ENCODE measurements around the gene DLGAP1.

Gene DLGAP1

DNA sequence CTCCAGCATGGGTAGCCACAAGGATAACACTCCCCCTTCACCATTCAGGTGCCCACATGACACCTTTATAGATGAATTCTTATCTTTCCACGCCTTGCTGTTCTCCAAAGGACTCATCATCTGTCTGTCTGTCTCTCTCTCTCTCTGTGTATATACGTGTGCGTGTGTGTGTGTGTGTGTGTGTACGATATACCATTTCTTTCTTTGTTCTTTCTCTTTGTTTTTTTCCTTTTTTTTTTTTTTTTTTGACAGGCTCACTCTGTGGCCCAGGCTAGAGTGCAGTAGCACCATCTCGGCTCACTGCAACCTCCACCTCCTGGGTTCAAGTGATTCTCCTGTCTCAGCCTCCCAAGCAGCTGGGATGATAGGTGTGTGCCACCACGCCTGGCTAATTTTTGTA is 98.2 kb downstream of the DLGAP1 start:
- TF ChIP-seq, protein P1, sequence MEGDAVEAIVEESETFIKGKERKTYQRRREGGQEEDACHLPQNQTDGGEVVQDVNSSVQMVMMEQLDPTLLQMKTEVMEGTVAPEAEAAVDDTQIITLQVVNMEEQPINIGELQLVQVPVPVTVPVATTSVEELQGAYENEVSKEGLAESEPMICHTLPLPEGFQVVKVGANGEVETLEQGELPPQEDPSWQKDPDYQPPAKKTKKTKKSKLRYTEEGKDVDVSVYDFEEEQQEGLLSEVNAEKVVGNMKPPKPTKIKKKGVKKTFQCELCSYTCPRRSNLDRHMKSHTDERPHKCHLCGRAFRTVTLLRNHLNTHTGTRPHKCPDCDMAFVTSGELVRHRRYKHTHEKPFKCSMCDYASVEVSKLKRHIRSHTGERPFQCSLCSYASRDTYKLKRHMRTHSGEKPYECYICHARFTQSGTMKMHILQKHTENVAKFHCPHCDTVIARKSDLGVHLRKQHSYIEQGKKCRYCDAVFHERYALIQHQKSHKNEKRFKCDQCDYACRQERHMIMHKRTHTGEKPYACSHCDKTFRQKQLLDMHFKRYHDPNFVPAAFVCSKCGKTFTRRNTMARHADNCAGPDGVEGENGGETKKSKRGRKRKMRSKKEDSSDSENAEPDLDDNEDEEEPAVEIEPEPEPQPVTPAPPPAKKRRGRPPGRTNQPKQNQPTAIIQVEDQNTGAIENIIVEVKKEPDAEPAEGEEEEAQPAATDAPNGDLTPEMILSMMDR (IDR thresholded peaks at IDR 0.05; ENCODE audit: low read depth, low read length): no peak
- Histone ChIP-seq H3K9me3 (no peaks in the 10 kb centered on the region), H3K36me3 (no peaks in the 10 kb centered on the region), H3K4me1 (no peaks in the 10 kb centered on the region), H3K4me3 (ENCODE audit: low read depth, low read length) (no peak overlapping the region), H3K27me3 (no peaks in the 10 kb centered on the region)
- DNase-seq: no peak

DNA sequence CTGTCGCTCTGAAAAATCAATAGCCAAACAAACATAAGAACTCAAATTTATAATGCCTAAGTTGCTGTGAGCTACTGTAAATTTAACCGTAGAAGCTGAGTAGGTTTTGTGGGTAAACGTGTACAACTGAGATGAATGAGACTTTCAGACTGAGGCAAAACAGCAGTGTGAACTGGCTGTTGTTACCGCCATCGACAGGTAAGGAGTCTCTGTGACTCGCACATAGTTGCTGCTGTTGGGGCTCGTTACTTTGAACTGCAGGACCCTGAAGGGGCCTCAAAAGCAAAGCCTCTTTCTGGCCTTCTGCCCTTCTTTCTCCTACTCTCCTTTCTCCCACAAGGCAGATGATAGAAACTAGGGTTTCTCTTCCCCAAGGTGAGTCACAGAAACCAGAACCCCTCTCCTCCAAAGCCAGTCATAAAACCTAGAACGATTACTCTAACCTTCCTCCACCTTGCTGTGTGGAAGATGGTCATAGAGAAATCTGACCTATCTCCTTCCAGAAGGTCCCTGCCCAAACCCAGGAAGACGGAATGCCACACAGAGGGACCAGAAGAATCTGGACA is 101.2 kb downstream of the DLGAP1 start:
- no peak for DNase-seq
- H3K9me3 ChIP-seq: no peaks in the 10 kb centered on the region
- TF ChIP-seq, protein P1 (IDR thresholded peaks at IDR 0.05; ENCODE audit: low read depth, low read length): no peak
- no peaks in the 10 kb centered on the region for H3K4me1 ChIP-seq
- H3K27me3 ChIP-seq: no peaks in the 10 kb centered on the region
- no peaks in the 10 kb centered on the region for H3K36me3 ChIP-seq
- H3K4me3 ChIP-seq (ENCODE audit: low read depth, low read length): no peak overlapping the region

DNA sequence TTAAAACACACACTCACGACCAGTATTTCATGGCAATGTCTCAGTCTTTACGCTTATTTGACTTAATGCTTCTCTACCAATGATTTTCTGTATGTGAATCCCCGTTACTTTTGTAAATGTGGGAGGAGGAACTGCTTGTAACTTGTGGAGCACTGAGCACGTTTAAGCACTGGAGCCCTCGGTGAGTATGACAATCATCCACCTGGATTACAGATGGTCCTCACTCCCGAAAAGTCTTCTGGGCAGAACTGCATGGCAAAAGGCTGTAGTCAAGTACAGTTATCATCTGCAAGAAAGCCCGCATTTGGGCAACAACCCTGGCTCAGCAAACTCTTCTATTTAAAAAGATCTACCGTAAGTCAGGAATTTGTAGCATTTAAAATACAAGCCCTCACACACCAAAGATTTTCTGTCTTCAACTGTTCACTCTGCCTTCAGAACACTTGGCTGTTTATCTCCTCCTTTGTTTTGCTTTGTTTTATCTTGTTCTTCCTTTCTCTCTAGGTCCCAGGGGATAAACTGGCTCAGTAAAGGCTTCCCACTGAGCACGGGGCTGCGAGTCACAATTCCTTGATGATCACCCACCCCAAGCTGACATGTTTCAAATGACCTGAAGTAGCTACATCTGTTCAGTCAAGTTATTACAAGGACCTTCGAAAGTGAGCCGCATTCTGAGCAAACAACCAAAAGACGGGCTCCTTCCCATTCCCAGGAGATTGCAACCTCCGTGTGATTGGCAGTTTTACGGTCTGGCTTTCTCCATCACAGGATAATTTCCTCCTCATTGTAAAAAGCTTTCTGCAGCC is 102.2 kb downstream of the DLGAP1 start:
- TF ChIP-seq, protein P1 (IDR thresholded peaks at IDR 0.05; ENCODE audit: low read depth, low read length): no peak
- no peak overlapping the region for H3K4me3 ChIP-seq (ENCODE audit: low read depth, low read length)
- H3K27me3 ChIP-seq: no peaks in the 10 kb centered on the region
- no peaks in the 10 kb centered on the region for H3K36me3 ChIP-seq
- no peaks in the 10 kb centered on the region for H3K9me3 ChIP-seq
- DNase-seq: no peak
- no peaks in the 10 kb centered on the region for H3K4me1 ChIP-seq

DNA sequence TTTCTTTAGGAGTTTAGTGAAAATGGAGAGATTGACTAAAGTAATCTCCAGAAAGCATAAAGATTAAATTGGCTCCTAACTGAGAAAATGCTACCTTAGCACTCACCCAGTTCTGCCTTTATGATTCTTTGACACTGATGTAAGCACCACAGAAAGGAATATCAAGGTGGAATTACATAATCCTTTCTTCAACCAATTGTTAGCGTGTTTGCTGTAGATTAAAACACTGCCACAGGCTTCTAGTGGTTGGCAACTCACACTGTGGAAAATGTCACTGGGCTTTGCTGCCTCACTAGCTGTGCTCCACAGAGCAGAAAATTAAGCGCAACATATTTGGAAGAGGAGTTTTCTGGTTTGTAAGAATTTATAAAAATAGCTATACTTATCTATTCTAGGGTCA is 104.1 kb downstream of the DLGAP1 start:
- Histone ChIP-seq H3K36me3 (no peaks in the 10 kb centered on the region), H3K4me1 (no peaks in the 10 kb centered on the region), H3K4me3 (ENCODE audit: low read depth, low read length) (no peak overlapping the region), H3K9me3 (no peaks in the 10 kb centered on the region), H3K27me3 (no peaks in the 10 kb centered on the region)
- TF ChIP-seq, protein P1 (IDR thresholded peaks at IDR 0.05; ENCODE audit: low read depth, low read length): no peak
- no peak for DNase-seq

DNA sequence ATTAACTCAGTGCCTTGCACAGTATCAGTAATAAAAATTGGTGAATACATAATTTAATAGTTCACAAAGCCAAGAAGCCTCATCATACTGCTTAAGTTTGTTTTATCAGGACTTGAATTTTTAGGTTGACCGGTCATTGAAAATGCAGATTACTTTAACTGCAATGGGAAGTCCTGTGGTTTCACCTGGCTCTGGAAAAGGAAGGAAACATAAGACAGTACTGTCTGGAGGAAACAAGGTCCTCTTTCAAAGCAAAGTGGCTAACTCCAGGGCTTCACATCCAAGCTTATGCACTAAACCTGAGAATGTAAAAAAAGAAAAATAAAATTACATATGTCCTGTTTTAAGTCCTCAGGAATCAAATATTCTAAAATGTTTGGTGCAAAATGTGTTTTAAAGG is 119.7 kb downstream of the DLGAP1 start:
- H3K36me3 ChIP-seq: no peaks in the 10 kb centered on the region
- TF ChIP-seq, protein P1 (IDR thresholded peaks at IDR 0.05; ENCODE audit: low read depth, low read length): no peak
- DNase-seq: no peak
- H3K27me3 ChIP-seq: no peaks in the 10 kb centered on the region
- H3K9me3 ChIP-seq: no peaks in the 10 kb centered on the region
- no peaks in the 10 kb centered on the region for H3K4me1 ChIP-seq
- no peak overlapping the region for H3K4me3 ChIP-seq (ENCODE audit: low read depth, low read length)

DNA sequence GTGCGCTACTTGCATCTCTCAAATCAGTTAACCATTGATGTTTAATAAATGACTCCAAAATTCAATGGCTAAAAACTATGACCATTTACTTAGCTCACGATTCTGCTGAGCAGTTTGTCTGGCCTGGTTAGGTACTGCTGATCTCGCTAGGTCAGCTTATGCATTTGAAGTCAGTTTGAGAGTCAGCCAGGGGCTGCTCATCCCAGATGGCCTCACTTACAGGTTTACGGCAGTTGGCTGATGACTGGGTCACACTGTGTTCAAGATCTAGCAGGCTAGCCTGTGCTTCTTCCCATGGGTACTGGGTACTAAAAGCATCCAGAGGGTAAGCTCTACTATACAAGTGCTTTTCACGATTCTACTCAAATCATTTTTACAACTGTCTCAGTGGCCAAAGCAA is 122.1 kb downstream of the DLGAP1 start:
- Histone ChIP-seq H3K4me1 (no peaks in the 10 kb centered on the region), H3K27me3 (no peaks in the 10 kb centered on the region), H3K9me3 (no peaks in the 10 kb centered on the region), H3K36me3 (no peaks in the 10 kb centered on the region), H3K4me3 (ENCODE audit: low read depth, low read length) (no peak overlapping the region)
- TF ChIP-seq, protein P1 (IDR thresholded peaks at IDR 0.05; ENCODE audit: low read depth, low read length): no peak
- DNase-seq: no peak
